Measurements from ENCODE around the gene PRKACB. TPM values are rescaled to one million over a fixed set of nuclear protein-coding genes. Genes with fewer than 3 reads are reported as not detected.

The PRKACB gene
- total RNA-seq, 2 experiments from 2014 or later = 49.7 to 52.4 TPM

GRCh38 chr1:84253036-84253435 is 109.0 kb downstream of the PRKACB start:
- no peak overlapping the region for H3K27ac Mint-ChIP-seq
- no peak for DNase-seq
- no peaks in the 10 kb centered on the region for H3K4me1 Mint-ChIP-seq (ENCODE audit: low read depth)
- no peak for ATAC-seq (ENCODE audit: poor library complexity)
- ChIA-PET POLR2A (no interaction called here), CTCF (no interaction called here)
- Histone ChIP-seq H3K9me3 (ENCODE audit: control insufficient read depth in 1 of 2, insufficient read depth in 1 of 2, low read length in 2 of 2) (no peaks in the 10 kb centered on the region), H3K27ac (ENCODE audit: low read depth in 1 of 2, low read length in 2 of 2) (no peak overlapping the region), H3K4me1 (ENCODE audit: insufficient read depth, low read length) (no peaks in the 10 kb centered on the region), H3K4me3 (ENCODE audit: low read length) (no peak overlapping the region), H3K36me3 (ENCODE audit: insufficient read depth, low read length) (no peaks in the 10 kb centered on the region), H3K27me3 (ENCODE audit: control insufficient read depth in 1 of 2, insufficient read depth in 2 of 2, low read length in 2 of 2) (no peaks in the 10 kb centered on the region)
- peaks cover 10% of the 10 kb centered on the region for H3K9me3 Mint-ChIP-seq
- intact Hi-C loops (cut with DNase I, micrococcal nuclease) = no loop called here
- TF ChIP-seq CTCF (IDR thresholded peaks at IDR 0.05) = no peak
- H3K27me3 Mint-ChIP-seq = no peaks in the 10 kb centered on the region
- no peaks in the 10 kb centered on the region for H3K36me3 Mint-ChIP-seq (ENCODE audit: low read depth)
- no peak overlapping the region for H3K4me3 Mint-ChIP-seq

DNA sequence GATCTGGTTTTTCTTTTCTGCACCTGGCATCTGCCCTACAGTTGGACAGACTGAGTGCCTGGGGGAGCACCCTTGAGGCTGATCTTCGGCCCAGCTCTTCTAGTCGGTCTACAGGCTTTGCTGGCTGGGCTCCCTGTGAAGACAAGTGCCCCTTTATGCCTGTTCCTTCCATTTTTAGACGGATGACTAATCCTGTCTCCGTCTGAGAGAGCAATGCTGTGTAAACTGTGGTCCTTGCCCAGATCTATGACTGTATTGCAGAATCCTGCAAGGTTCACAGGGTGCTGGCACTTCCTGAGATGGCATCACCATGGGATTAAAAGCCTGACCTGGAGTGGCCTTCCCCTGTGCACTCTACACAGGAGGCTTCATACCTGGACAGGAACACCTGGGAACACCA is 109.8 kb downstream of the PRKACB start:
- ATAC-seq (ENCODE audit: poor library complexity) (no peak), DNase-seq (no peak)
- H3K4me3 ChIP-seq (ENCODE audit: low read length) = no peak overlapping the region
- H3K27me3 ChIP-seq (ENCODE audit: control insufficient read depth in 1 of 2, insufficient read depth in 2 of 2, low read length in 2 of 2) = no peaks in the 10 kb centered on the region
- no peak overlapping the region for H3K4me3 Mint-ChIP-seq
- no peaks in the 10 kb centered on the region for H3K9me3 ChIP-seq (ENCODE audit: control insufficient read depth in 1 of 2, insufficient read depth in 1 of 2, low read length in 2 of 2)
- no peaks in the 10 kb centered on the region for H3K4me1 ChIP-seq (ENCODE audit: insufficient read depth, low read length)
- no peak overlapping the region for H3K27ac ChIP-seq (ENCODE audit: low read depth in 1 of 2, low read length in 2 of 2)
- no peaks in the 10 kb centered on the region for H3K36me3 Mint-ChIP-seq (ENCODE audit: low read depth)
- no peaks in the 10 kb centered on the region for H3K36me3 ChIP-seq (ENCODE audit: insufficient read depth, low read length)
- H3K27me3 Mint-ChIP-seq = no peaks in the 10 kb centered on the region
- no peak overlapping the region for H3K27ac Mint-ChIP-seq
- TF ChIP-seq CTCF (IDR thresholded peaks at IDR 0.05) = no peak
- H3K4me1 Mint-ChIP-seq (ENCODE audit: low read depth) = no peaks in the 10 kb centered on the region
- ChIA-PET POLR2A (no interaction called here), CTCF (no interaction called here)
- H3K9me3 Mint-ChIP-seq = peaks cover 10% of the 10 kb centered on the region
- intact Hi-C loops (cut with DNase I, micrococcal nuclease) = no loop called here

- H3K4me1 ChIP-seq (ENCODE audit: insufficient read depth, low read length) = no peaks in the 10 kb centered on the region
- CTCF ChIA-PET = no interaction called here
- H3K4me1 Mint-ChIP-seq (ENCODE audit: low read depth) = no peaks in the 10 kb centered on the region
These were observed 110.7 kb downstream of the PRKACB start for GRCh38 chr1:84254703-84255238.

More at GRCh38 chr1:84254703-84255238, 110.7 kb downstream of the PRKACB start:
- no peak overlapping the region for H3K27ac ChIP-seq (ENCODE audit: low read depth in 1 of 2, low read length in 2 of 2)
- no peaks in the 10 kb centered on the region for H3K36me3 Mint-ChIP-seq (ENCODE audit: low read depth)
- DNase-seq (no peak), ATAC-seq (ENCODE audit: poor library complexity) (no peak)
- POLR2A ChIA-PET = no interaction called here
- intact Hi-C loops (cut with DNase I, micrococcal nuclease) = no loop called here
- no peak overlapping the region for H3K4me3 ChIP-seq (ENCODE audit: low read length)
- no peaks in the 10 kb centered on the region for H3K27me3 ChIP-seq (ENCODE audit: control insufficient read depth in 1 of 2, insufficient read depth in 2 of 2, low read length in 2 of 2)
- no peaks in the 10 kb centered on the region for H3K36me3 ChIP-seq (ENCODE audit: insufficient read depth, low read length)
- no peaks in the 10 kb centered on the region for H3K9me3 ChIP-seq (ENCODE audit: control insufficient read depth in 1 of 2, insufficient read depth in 1 of 2, low read length in 2 of 2)
- TF ChIP-seq CTCF (IDR thresholded peaks at IDR 0.05) = no peak
- H3K27me3 Mint-ChIP-seq = no peaks in the 10 kb centered on the region
- no peak overlapping the region for H3K27ac Mint-ChIP-seq
- H3K4me3 Mint-ChIP-seq = no peak overlapping the region
- peaks cover 10% of the 10 kb centered on the region for H3K9me3 Mint-ChIP-seq

All from CD4-positive, alpha-beta T cell (primary cell).